Measurements from ENCODE around the gene PLEKHA7.

Gene PLEKHA7

GRCh38 chr11:16767137-16767536 is 247.1 kb downstream of the PLEKHA7 start:
- ATAC-seq, result no peak
- TF ChIP-seq TCF4 (CRISPR knock-in tag; IDR thresholded peaks at IDR 0.05; ENCODE audit: borderline replicate concordance), result no peak

GRCh38 chr11:16764888-16765287 is 249.3 kb downstream of the PLEKHA7 start:
- no peak for ATAC-seq
- no peak for TF ChIP-seq ZFP3 (CRISPR knock-in tag; IDR thresholded peaks at IDR 0.05)
- no peak for TF ChIP-seq GLIS3 (CRISPR knock-in tag; IDR thresholded peaks at IDR 0.05)

GRCh38 chr11:16763746-16764145 is 250.5 kb downstream of the PLEKHA7 start:
- no peak for TF ChIP-seq CSDC2 (CRISPR knock-in tag; IDR thresholded peaks at IDR 0.05)
- no peak for TF ChIP-seq PATZ1 (CRISPR knock-in tag; IDR thresholded peaks at IDR 0.05; ENCODE audit: borderline replicate concordance)
- TF ChIP-seq ZNF8 (CRISPR knock-in tag; IDR thresholded peaks at IDR 0.05), result no peak
- TF ChIP-seq ZFP30 (CRISPR knock-in tag; IDR thresholded peaks at IDR 0.05), result no peak
- TF ChIP-seq ARNTL (CRISPR knock-in tag; IDR thresholded peaks at IDR 0.05; ENCODE audit: borderline replicate concordance, low read depth), result no peak
- no peak for TF ChIP-seq PPARA (CRISPR knock-in tag; IDR thresholded peaks at IDR 0.05; ENCODE audit: borderline replicate concordance)
- no peak for TF ChIP-seq ZFP3 (CRISPR knock-in tag; IDR thresholded peaks at IDR 0.05)
- TF ChIP-seq RARB (CRISPR knock-in tag; IDR thresholded peaks at IDR 0.05), result no peak
- TF ChIP-seq OSR1 (CRISPR knock-in tag; IDR thresholded peaks at IDR 0.05), result no peak
- TF ChIP-seq ZC3H10 (CRISPR knock-in tag; IDR thresholded peaks at IDR 0.05), result no peak
- TF ChIP-seq BACH2 (CRISPR knock-in tag; IDR thresholded peaks at IDR 0.05; ENCODE audit: borderline replicate concordance), result no peak
- TF ChIP-seq GLIS3 (CRISPR knock-in tag; IDR thresholded peaks at IDR 0.05), result no peak
- TF ChIP-seq ZNF70 (CRISPR knock-in tag; IDR thresholded peaks at IDR 0.05), result no peak
- TF ChIP-seq CREB5 (CRISPR knock-in tag; IDR thresholded peaks at IDR 0.05; ENCODE audit: low read depth), result no peak
- no peak for TF ChIP-seq TCF4 (CRISPR knock-in tag; IDR thresholded peaks at IDR 0.05; ENCODE audit: borderline replicate concordance)
- no peak for TF ChIP-seq TSHZ2 (CRISPR knock-in tag; IDR thresholded peaks at IDR 0.05)
- TF ChIP-seq ISL1 (CRISPR knock-in tag; IDR thresholded peaks at IDR 0.05), result no peak
- no peak for ATAC-seq

GRCh38 chr11:16759857-16760508 is 254.2 kb downstream of the PLEKHA7 start:
- ATAC-seq, result no peak; the same call in 2 of the 3 replicates
- TF ChIP-seq CSRNP3 (CRISPR knock-in tag; IDR thresholded peaks at IDR 0.05) (no peak), OSR1 (CRISPR knock-in tag; IDR thresholded peaks at IDR 0.05) (no peak), ISL1 (CRISPR knock-in tag; IDR thresholded peaks at IDR 0.05) (no peak), ZC3H10 (CRISPR knock-in tag; IDR thresholded peaks at IDR 0.05) (no peak), ZFP30 (CRISPR knock-in tag; IDR thresholded peaks at IDR 0.05) (no peak), PATZ1 (CRISPR knock-in tag; IDR thresholded peaks at IDR 0.05; ENCODE audit: borderline replicate concordance) (no peak), ZNF565 (CRISPR knock-in tag; conservative IDR thresholded peaks at IDR 0.05; ENCODE audit: low read depth) (no peak), CREB5 (CRISPR knock-in tag; IDR thresholded peaks at IDR 0.05; ENCODE audit: low read depth) (no peak), TSHZ2 (CRISPR knock-in tag; IDR thresholded peaks at IDR 0.05) (no peak), CSDC2 (CRISPR knock-in tag; IDR thresholded peaks at IDR 0.05) (no peak), TCF4 (CRISPR knock-in tag; IDR thresholded peaks at IDR 0.05; ENCODE audit: borderline replicate concordance) (no peak)

Data from SK-N-SH treated with all-trans-retinoic acid at 6 μM for 48 hours (cell line).